Upper lobe of left lung (tissue), 4 donors: ENCODE measurements around the gene MARS1.

Experiments
- EP300 ChIP-seq, 4 donors: sonication (generic); formaldehyde crosslinking; IDR thresholded peaks; one replicate each; pipeline ENCODE4 v1.5.1; 2017; ENCODE audit warnings: antibody characterized with exemption in 4 of 4, control low read depth in 2 of 4
- POLR2A ChIP-seq, 4 donors: fragments of 450-650 bp; IDR thresholded peaks; one replicate each; pipeline ENCODE4 v1.5.1; 2016 to 2017; ENCODE audit warnings: antibody characterized with exemption in 4 of 4, mild to moderate bottlenecking in 2 of 4
- TF ChIP-seq, protein P1 (sequence below), 6 experiments: fragments of 450-650 bp in 4 of 6; fragments of 200-600 bp in 2 of 6; sonication (generic) in 2 of 6; IDR thresholded peaks; one replicate each; pipeline ENCODE4 v1.5.1; 2016 to 2019; ENCODE audit warnings: antibody characterized with exemption in 6 of 6

DNA sequence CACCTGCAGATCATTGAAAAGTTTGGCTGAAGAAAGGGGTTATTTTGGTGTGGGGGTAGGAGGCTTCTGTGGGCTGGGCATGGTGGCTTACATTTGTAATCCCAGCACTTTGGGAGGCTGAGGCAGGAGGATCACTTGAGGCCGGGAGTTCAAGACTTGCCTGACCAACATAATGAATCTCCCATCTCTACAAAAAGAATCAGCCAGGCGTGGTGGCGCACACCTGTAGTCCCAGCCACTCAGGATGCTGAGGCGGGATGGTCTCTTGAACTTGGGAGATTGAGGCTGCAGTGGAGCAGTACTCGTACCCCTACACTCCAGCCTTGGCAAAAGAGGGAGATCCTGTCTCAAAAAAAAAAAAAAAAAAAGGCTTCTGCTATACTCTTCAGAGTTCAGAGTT is 25.4 kb downstream of the MARS1 start:
- TF ChIP-seq, protein P1, sequence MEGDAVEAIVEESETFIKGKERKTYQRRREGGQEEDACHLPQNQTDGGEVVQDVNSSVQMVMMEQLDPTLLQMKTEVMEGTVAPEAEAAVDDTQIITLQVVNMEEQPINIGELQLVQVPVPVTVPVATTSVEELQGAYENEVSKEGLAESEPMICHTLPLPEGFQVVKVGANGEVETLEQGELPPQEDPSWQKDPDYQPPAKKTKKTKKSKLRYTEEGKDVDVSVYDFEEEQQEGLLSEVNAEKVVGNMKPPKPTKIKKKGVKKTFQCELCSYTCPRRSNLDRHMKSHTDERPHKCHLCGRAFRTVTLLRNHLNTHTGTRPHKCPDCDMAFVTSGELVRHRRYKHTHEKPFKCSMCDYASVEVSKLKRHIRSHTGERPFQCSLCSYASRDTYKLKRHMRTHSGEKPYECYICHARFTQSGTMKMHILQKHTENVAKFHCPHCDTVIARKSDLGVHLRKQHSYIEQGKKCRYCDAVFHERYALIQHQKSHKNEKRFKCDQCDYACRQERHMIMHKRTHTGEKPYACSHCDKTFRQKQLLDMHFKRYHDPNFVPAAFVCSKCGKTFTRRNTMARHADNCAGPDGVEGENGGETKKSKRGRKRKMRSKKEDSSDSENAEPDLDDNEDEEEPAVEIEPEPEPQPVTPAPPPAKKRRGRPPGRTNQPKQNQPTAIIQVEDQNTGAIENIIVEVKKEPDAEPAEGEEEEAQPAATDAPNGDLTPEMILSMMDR (IDR thresholded peaks at IDR 0.05), result no peak
- TF ChIP-seq POLR2A (IDR thresholded peaks at IDR 0.05), result no peak
- no peak for TF ChIP-seq EP300 (IDR thresholded peaks at IDR 0.05)
